ENCODE results near the gene ZGRF1.

ZGRF1 gene

GRCh38 chr4:112594993-112595392 is 41.7 kb downstream of the ZGRF1 start:
- no peak overlapping the region for H3K4me3 ChIP-seq (ENCODE audit: low read depth, low read length)
- DNase-seq (ENCODE audit: low read depth) = no peak
- TF ChIP-seq, protein P1, sequence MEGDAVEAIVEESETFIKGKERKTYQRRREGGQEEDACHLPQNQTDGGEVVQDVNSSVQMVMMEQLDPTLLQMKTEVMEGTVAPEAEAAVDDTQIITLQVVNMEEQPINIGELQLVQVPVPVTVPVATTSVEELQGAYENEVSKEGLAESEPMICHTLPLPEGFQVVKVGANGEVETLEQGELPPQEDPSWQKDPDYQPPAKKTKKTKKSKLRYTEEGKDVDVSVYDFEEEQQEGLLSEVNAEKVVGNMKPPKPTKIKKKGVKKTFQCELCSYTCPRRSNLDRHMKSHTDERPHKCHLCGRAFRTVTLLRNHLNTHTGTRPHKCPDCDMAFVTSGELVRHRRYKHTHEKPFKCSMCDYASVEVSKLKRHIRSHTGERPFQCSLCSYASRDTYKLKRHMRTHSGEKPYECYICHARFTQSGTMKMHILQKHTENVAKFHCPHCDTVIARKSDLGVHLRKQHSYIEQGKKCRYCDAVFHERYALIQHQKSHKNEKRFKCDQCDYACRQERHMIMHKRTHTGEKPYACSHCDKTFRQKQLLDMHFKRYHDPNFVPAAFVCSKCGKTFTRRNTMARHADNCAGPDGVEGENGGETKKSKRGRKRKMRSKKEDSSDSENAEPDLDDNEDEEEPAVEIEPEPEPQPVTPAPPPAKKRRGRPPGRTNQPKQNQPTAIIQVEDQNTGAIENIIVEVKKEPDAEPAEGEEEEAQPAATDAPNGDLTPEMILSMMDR (IDR thresholded peaks at IDR 0.05; ENCODE audit: insufficient read depth, low read depth, low read length, missing control alignments) = no peak

GRCh38 chr4:112593438-112594133 is 43.1 kb downstream of the ZGRF1 start:
- peak; percentile 32 for DNase-seq (ENCODE audit: low read depth)
- TF ChIP-seq, protein P1 (IDR thresholded peaks at IDR 0.05; ENCODE audit: insufficient read depth, low read depth, low read length, missing control alignments) = no peak
- no peak overlapping the region for H3K4me3 ChIP-seq (ENCODE audit: low read depth, low read length)

DNA sequence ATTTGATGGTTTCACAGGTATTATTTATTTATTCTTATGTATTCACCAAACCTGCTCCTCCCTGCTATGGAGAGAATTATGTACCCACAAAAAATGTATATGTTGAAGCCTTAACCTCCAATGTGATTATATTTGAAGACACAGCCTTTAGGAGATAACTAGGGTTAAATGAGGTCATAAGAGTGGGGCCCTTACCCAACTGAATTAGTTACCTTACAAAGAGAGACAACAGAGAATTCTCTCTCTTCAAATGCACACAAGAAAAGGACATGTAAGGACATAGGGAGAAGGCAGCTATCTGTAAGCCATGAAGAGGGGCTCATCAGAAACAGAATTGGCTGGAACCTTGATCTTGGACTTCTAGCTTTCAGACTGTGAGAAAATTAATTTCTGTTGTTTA is 44.0 kb downstream of the ZGRF1 start:
- no peak overlapping the region for H3K4me3 ChIP-seq (ENCODE audit: low read depth, low read length)
- TF ChIP-seq, protein P1 (IDR thresholded peaks at IDR 0.05; ENCODE audit: insufficient read depth, low read depth, low read length, missing control alignments) = no peak
- no peak for DNase-seq (ENCODE audit: low read depth)

GRCh38 chr4:112591593-112591992 is 45.1 kb downstream of the ZGRF1 start:
- no peak for DNase-seq (ENCODE audit: low read depth)
- no peak overlapping the region for H3K4me3 ChIP-seq (ENCODE audit: low read depth, low read length)
- TF ChIP-seq, protein P1 (IDR thresholded peaks at IDR 0.05; ENCODE audit: insufficient read depth, low read depth, low read length, missing control alignments) = no peak

- DNase-seq (ENCODE audit: low read depth) = no peak
- no peak overlapping the region for H3K4me3 ChIP-seq (ENCODE audit: low read depth, low read length)
- TF ChIP-seq, protein P1 (IDR thresholded peaks at IDR 0.05; ENCODE audit: insufficient read depth, low read depth, low read length, missing control alignments) = no peak
Measured at GRCh38 chr4:112589206-112589605, 47.5 kb downstream of the ZGRF1 start.

DNA sequence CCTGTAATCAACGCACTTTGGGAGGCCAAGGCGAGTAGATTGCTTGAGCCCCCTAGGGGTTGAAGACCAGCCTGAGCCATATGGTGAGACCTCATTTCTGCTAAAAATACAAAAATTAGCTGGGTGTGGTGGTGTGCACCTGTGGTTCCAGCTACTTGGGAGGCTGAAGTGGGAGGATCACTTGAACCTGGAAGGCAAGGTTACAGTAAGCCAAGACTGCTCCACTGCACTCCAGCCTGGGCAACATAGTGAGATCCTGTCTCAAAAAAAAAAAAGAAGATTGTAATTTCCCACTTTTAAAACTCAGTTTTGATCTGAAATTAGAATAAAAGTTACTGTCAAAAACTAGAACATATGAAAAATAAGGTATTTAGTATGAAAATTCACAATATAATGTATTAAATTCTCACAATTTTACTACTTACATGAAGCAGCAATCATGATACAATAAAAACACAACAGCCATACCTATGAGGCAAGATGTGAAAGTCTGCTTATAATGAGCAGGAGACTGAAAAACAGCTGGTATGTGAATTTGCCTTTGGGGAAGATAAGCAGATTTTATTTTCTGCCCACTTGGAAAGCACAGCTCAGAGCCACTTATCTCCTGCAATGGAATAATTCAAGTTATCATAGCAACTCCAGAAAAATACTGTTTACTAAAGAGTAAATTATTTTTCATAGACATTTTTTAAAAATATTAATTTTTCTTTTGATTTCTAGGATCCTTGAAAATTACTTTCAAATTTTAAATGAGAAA is 50.6 kb downstream of the ZGRF1 start:
- H3K4me3 ChIP-seq (ENCODE audit: low read depth, low read length) = no peak overlapping the region
- no peak for DNase-seq (ENCODE audit: low read depth)
- TF ChIP-seq, protein P1 (IDR thresholded peaks at IDR 0.05; ENCODE audit: insufficient read depth, low read depth, low read length, missing control alignments) = no peak
